G401.6 (cell line): Measurements from ENCODE around the gene C16orf74.

Experiments
- FAIRE-seq: peaks from 2 replicates; lab custom pipeline; 2012; peaks lifted over from hg19 to GRCh38; lab: Jason Lieb, UNC

C16orf74 gene

DNA sequence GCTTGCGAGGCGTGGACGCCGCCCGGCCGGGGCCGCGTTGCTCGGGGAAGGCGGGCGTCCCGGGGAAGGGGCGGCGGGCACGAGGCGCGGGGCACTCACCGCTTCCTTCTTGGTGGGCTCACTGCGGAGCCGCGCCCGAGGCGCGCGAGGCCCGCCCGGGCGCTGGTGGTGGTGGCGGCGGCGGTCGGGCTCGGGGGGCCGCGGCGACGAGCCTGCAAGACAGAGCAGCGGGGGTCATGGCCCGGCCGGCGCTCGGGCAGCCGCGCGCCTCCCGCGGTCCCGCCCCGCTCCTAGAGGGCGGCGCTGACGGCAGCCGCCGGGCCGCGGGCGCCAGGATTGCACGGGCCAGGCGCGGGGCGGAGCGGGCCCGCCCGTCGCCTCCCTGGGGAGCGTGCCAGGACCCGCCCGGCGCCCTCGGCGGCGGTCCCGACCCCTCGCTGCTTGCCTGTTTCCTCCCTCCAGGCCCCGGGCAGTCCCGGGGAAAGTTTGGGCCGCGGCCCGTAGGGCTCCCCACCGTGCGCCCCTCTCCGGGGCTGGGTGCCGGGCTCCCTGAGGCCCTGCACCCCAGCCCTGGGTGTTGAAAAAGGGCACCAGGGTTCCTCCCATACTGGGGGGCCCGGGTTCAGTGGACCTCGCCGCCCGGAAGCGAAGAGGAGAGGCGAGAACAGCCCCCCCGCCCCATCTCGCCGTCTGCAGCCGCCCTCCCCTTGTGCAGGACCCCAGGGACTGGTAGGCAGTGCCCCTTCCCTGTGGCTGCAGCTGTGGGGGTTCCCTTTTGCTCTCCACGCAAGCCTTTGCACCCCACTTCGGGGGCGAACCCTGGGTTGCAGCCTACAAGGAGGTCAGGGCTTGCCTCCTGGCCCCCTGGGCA, at the start of gene C16orf74:
TSS of gene C16orf74 (minus strand) at position 270 of the 871 bp plus-strand sequence. CDS start 15,879 bp downstream, outside the sequence.
- no peak for FAIRE-seq

DNA sequence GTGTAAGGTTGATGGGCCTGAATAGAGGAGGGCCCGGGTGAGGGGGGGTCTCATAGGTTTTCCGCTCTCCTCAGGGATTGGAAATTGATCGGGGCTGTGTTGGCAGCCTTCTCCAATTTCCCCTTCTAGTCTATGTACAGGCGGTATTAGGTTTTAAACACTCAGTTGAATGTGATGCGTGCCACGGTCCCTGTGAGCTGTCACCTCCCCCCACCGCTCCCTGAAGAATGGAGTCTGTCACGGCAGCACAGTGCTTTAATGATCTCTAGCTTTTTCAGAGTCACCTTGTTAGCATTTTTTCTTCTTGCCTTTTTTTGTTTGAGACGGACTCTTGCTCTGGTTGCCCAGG, 49.4 kb upstream of the C16orf74 start:
- no peak for FAIRE-seq

DNA sequence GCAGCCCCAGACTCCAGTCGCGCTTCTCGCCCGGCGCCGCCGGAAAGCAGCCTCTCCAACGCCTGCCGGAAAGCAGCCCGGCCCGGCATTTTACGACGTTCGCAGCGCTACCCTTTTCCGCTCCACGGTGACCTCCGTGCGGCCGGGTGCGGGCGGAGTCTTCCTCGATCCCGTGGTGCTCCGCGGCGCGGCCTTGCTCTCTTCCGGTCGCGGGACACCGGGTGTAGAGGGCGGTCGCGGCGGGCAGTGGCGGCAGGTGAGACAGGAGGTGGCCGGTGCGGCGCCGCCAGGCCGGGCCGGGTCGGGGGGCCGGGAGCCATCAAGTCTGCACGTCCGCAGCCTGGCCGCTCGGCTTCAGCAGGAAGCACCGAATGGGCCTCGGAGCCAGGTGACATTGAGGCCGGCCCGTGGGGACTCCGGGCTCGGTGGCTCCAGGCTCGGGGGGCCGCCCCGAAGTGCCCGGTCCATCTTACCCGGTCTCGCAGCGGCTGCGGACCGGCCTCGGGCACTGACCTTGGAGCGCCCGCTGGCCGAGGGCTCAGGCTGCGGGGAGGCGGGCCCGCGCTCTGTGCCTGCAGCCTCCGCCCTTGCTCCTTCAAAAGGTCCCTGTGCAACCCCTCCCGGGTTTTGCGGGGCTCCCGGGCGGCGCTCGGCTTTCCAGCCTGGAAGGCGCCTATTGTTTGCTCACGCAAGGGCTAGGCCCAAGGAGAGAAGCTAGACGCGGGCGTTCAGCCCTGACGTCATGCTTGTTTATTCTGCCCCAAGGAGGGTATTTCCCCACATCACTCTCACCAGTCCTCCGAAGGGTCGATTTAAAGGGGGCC, 48.8 kb upstream of the C16orf74 start, which contains the start of the genes COX4I1 and EMC8:
TSS of gene COX4I1 (plus strand) at position 199 of the 824 bp plus-strand sequence. CDS start 1,511 bp downstream, outside the sequence.
TSS of gene EMC8 (minus strand) at position 48 of the 824 bp plus-strand sequence. CDS start 249 bp downstream, outside the sequence.
- peak; percentile 86 for FAIRE-seq

DNA sequence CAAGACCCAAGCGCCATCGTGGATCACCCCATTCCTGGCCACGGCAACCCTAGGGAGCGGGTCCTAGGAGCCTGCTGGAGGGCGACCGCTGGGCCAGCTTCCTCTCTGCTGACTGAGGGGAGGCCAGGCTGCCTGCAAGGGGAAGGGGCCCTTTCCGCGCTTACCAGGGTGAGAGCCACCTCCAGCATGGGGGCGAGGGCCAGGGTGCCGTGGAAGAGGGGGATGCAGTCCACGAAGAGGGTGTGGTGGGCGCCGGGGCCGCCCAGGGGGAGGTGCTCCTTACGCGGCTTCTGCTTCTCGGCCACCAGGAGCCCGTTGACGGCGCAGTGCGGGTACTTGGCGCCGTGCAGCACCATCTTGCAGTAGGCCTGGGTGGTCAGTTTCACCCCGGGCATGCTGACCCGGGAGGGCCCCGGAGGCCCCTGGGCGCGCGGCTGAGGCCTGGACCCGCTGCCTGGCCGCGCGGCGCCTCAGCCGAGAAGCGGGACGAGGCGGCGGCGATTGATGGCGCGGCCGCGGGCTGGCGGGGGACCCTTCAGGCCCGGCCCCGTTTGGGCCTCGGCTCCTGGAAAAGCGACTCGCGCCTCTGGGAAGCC, 48.1 kb upstream of the C16orf74 start:
- no peak for FAIRE-seq

DNA sequence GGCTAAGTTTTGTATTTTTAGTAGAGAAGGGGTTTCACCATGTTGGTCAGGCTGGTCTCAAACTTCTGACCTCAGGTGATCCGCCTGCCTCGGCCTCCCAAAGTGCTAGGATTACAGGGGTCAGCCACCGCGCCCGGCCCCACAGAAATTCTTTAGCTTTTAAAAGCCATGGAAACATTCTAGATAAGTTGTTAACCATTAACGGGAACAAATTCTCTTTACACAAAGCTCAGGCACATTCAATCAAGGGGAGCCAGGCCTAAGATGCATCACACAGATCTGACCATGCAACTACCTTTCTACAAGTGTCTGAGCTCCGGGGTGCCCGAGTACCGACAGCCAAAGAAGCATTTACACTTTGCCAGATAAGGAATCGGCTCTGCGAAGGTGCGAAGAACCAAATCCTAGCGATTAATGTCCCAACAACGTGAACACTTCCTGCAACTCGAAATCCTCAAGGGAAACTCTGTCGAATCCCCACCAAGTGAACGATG, 47.4 kb upstream of the C16orf74 start:
- FAIRE-seq = no peak

DNA sequence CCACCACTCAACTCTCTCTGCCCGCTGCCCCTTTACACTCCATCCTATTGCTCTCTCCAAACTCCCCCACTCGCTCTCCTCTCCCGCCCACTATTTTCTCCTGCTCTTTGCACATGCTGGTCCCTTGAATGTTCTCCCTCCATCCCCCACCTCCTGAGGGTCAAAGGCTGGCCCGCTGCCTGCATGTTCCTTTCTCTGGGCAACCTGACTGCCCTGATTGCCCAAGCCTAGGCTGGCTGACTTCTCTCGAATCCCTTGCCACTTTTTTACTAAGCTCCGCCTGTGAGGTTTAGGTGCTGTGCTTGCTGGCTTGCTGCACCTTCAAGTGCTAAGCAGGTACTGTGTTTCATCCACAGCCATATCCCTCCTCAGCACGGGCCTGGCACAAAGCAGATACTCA, 45.7 kb upstream of the C16orf74 start:
- no peak for FAIRE-seq

DNA sequence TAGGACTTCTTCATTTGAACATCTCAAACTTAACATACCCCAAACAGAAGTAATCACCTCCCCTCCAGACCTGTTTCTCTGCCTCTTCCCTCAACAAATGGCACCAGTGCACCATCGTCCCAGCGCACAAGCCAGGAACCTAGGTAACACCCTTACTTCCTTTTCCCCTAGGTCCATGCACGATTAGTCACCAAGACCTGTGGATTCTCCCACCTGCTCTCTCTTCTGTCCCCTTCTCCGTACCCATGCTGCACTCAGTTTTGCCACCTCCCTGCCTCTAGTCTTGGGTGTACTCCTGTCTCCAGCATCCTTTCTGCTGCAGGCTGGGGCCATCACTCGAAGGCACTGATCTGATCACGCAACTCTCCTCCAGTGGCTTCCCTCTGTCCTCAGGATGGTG, 45.3 kb upstream of the C16orf74 start:
- no peak for FAIRE-seq

DNA sequence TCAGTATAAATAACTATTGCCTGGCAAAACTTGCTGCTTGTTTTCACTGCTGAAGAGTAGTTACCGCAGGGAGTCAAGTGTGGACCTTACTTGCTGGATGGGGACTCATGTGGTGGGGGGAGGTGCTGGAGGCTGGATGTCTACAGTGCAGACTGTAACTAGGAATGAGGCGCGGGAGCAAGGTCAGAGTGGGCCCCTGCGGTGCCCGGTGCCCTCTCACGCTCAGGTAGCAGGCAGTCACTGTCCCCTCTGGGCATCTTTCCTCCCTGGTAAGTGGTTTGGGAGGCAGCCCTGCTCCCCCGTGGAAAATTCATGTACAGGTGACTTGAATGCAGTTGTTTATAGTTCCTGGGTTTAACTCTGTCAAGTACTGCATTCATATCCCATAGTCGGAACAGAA, 43.8 kb upstream of the C16orf74 start:
- no peak for FAIRE-seq

DNA sequence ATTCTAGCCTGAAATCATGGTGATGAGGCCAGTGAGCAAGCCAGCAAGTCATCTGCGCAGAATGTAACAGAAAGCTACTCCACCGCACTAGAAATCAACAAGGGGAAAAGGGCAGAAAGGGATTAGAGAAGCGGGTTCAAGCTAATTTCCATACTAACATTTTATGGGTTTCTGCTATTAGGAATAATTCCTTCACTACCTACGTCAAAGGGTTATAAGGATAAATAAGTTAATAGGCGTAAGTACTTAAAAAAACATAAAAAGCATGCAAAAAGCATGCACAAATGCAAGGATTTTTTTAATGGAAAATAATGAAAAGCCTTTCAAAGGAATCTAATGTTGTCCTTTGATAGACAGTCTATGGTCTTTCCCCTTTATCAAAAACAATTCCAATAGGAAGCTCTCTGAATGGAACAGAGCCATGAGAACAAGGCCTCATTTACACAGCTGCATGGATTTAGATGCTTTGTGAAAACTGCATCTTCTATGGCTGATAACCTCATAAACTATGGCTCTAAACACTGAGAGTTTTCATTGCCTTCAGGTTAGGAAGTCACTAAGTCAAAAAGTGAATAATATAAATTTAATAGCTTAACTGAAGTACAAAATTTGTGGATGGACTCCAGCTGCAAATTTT, 42.9 kb upstream of the C16orf74 start:
- FAIRE-seq = no peak

DNA sequence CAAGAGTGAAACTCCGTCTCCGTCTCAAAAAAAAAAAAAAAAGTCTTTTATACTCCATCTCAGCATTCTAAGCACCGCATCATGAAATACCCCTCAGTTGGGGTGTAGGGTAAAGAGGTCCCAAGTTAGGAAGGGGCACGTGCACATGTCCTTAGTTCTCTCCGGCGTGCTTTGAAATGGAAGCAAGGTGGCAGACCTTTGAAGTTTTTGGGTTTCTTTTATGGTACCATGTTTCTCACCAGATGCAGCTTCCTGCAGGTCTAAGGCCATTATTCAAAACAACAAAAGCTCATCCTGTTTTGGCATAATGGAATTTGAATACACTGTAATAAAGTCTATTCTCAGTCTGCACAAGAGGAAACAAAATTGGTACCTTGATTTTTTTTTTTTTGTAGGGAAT, 38.9 kb upstream of the C16orf74 start:
- no peak for FAIRE-seq

DNA sequence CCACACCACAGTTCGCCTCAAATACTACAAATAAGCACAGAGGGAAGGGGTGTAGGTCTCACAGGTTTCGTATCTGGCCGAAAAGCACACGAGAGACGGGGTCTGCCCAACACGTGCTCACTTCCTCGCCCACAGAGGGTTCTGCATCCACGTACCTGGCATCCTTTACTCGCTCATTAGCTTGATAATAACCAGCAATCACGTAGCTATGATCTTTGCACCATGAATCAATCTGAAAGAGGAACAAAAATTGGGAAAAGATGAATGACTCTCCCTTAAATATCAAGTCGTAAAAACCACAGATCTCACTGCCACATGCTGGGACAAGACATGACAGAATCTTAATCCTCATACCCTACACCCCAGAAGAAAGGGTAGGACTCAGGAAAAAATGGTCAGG, 37.9 kb upstream of the C16orf74 start:
- no peak for FAIRE-seq

DNA sequence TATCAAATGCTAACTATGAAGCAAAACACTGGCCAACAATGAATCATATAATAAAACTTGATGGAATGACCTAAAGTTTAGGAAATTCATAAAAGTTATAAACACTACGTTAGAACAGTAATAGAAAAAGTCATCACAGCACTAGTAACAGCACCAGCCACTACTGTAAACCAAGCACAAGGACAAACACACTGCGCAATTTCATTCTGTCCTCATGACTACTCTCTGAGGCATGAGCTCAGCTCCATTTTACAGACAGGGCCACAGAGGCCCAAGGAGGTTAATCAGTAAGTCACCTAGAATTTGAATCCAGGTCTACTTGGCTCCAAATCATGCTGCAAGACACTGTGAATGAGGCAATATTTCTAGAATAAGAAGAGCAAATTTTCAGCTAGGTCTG, 35.0 kb upstream of the C16orf74 start:
- no peak for FAIRE-seq

DNA sequence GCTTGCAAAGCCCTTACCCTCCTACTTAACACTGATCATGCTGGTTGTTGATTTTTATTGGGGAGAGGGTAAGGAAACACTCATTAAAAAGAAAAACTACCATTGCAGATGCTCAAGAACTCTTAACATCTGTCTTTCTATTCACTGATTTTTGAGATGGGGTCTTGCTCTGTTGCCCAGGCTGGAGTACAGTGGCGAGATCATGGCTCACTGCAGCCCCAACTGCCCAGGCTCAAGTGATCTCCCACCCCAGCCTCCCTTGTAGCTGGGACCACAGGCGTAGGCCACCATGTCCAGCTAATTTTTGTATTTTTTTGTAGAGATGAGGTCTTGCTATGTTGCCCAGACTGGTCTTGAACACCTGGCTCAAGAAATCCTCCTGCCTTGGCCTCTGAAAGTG, 33.9 kb upstream of the C16orf74 start:
- FAIRE-seq = no peak

DNA sequence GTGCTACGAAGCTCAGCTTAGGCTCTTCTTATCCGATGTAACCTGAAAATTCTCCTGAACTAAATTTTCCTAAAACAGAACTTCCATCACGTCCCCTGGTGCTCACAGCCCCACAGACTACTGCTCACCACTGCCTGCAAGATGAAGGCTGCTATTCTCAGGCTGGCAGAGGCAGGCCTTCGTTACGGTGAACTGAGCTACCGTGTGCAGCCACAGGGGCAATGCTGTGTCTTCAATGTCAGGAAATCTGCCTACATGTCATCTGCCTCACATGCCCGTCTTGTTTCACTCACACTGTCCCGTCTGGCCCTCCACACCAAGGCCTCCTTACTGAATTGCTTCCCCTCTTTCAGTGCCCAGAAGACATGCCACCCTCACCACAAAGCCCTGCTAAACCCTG, 32.5 kb upstream of the C16orf74 start:
- no peak for FAIRE-seq

DNA sequence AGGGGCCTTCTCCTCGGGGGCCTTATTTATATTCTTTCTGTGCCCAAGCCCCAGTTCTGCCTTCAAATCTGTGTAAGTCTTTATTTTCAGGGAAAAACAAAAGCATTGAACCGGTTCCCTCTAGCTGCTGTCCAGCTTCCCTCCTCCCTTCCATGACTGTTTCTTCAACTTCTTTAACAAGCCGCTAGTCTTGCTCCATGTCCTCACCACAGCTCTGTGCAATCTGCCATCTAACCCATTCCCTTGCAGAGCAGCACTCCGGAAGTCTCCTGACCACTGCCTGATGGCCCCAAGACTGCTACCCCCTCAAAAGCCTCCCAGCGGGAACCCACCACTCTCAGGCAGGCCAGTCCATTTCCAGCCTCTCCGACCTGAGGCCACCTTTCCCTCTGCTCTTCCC, 31.6 kb upstream of the C16orf74 start:
- no peak for FAIRE-seq

DNA sequence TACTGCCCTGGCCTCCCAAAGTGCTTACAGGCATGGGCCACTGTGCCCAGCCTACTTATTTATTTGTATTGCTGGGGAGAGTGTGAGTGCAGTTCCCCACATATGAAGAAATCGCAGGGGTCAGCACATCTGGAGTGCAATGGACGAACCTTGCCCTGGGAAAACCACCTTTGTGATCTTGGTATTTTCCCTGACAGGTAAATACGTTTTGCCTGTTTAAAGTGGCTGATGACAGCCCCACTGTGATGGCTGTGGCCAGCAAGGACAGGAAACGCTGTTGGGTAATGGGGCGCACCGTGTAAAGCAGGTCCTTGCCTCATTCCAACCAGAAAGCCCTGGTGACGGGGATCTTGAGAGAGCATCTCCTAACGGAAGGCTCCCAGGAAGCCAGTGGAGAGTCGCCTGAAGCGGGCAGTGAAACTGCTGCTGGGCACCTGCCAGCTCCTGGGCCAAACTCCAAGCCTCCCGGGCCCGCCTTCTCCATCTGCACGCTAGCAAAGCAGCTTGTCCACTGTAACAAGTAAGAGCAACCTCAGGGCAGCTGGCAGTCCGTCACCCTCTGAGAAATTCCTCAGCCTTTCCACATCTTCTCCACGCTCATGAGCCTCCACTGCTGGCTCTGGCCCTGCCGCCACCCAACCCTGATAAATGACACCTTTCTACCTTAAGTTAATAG, 30.9 kb upstream of the C16orf74 start:
- no peak for FAIRE-seq

DNA sequence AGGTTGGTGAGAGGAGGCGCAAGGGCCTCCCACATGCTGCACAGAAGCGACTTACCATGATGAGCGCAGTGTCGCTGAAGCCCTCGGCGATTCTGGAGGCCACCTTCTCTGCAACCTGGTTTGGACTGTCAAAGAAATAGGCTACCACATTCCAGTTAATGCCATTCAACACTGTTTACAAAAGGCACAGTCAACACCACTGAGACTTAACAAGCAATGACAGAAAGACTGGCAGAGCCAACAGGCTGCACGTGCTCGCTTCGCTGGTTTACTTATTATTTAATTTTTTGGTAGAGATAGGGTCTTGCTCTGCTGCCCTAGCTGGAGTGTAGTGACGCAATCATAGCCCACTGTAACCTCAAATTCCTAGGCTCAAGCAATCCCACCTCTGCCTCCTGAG, 30.3 kb upstream of the C16orf74 start:
- no peak for FAIRE-seq

DNA sequence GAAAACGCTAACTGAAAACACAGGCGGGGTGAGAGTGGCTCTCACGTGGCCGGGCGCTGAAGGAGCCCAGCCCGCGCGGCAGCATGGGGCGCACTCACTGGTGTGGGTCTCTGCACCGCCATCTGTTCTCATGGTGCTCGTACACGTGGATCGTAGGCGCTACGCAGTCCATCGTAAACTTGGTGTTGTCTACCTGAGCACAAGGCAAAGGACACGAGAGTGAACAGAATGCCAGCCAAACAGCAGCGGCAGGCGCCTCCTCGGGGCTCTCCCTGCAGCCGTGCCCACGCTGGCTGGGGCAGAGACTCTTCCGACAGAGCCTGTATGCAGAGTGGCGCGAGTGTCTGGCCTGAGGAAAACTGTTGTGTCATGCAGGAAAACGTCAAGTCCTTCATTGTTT, 29.4 kb upstream of the C16orf74 start:
- no peak for FAIRE-seq

DNA sequence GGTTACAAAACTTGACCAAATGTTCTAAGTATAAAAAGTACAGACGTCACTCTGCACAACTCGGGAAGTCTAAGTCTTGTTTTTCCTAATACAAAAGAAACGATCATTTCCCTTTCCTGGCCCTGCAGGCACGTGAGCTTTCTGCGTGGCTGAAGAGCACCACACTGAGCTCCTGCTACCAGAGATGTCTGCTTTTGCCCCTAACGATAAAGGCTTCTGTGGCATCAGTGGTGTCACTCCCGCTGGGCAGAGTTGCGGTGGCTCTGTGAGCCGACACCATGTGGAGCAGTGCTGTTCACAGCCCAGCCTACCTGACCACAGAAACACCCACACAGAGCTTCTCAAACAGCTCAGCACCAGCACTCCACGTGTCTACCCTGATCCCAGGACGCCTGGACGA, 28.0 kb upstream of the C16orf74 start:
- FAIRE-seq = no peak

DNA sequence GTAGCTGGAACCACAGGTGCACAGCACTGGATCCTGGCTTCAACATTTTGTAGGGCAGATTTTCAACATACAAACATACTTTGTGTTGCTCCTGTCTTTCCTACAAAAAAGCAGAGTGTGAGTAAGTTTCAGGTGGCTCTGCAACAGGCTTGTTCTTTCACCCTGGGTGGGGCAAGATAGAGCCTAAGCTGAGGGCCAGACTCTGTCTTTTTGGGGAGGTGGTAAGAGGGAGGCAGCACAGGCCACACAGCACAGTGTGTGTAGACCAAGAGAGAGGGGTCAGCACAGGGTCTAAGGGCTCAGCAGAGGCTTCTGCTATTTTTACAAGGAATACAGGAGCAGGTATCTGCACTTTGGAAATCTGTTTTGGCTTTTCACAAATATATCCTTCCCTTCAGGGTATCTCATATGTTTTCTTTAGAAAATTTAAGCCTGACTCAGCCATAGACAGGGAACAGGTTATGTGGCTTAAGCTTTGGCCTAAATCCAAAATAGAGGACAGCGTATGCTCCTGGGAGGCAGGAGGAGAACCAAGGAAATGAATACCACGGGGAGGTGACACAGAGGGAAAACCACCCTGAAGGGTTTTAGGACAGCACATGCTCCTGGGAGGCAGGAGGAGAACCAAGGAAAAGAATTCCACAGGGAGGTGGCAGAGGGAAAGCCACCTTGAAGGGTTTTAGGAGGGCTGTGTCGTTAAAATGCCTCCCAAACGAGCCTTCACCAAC, 26.9 kb upstream of the C16orf74 start:
- FAIRE-seq = no peak

DNA sequence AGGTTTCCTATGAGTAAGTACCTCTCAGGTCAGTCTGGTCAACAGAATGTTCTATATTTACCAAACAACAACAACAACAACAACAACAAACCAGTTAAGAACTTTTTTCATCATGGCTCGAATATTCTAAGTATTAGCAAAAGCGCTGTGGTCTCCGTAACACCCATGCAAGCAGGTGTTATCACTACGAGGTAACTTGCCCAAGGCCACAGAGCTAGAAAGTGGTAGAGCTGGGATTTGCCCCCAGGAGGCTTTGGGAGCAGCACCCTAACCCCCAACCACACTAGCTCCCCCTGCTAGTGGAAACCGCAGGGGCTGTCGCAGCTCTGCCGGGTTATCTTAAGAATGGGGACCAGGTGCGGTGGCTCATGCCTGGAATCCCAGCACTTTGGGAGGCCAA, 23.9 kb upstream of the C16orf74 start:
- no peak for FAIRE-seq
